Astrocyte (in vitro differentiated cells and primary cell): ENCODE measurements around the gene CWC27. TPM values are rescaled to one million over a fixed set of nuclear protein-coding genes. Genes with fewer than 3 reads are reported as not detected.

Source experiments
- DNase-seq: peaks from one replicate; pipeline ENCODE4 v3.0.0-alpha.2; 2010; ENCODE audit warnings: low read depth
- FAIRE-seq: peaks from 2 replicates; lab custom pipeline; 2011; peaks lifted over from hg19 to GRCh38; lab: Jason Lieb, UNC
- H2AFZ ChIP-seq: 2 replicates; pipeline ENCODE4 v1.6.0; 2012; ENCODE audit warnings: low read depth, low read length, inconsistent platforms
- H3K27ac ChIP-seq: 2 replicates; pipeline ENCODE4 v1.5.1; 2011; ENCODE audit warnings: low read depth, low read length, inconsistent platforms
- H3K27me3 ChIP-seq: 2 replicates; pipeline ENCODE4 v1.6.0; 2011; ENCODE audit warnings: low read length, inconsistent platforms; ENCODE audit not compliant: insufficient read depth
- H3K36me3 ChIP-seq: 2 replicates; pipeline ENCODE4 v1.5.1; 2011; ENCODE audit warnings: low read length, inconsistent platforms; ENCODE audit not compliant: insufficient read depth
- H3K4me1 ChIP-seq: 2 replicates; pipeline ENCODE4 v1.5.1; 2011; ENCODE audit warnings: low read length, inconsistent platforms; ENCODE audit not compliant: insufficient read depth
- H3K4me2 ChIP-seq: 2 replicates; pipeline ENCODE4 v1.6.0; 2012; ENCODE audit warnings: low read length, inconsistent platforms
- H3K4me3 ChIP-seq: 2 replicates; pipeline ENCODE4 v1.5.1; 2011; ENCODE audit warnings: low read depth, mild to moderate bottlenecking, low read length, inconsistent platforms; ENCODE audit not compliant: insufficient read depth
- H3K79me2 ChIP-seq: 2 replicates; pipeline ENCODE4 v1.6.0; 2012; ENCODE audit warnings: mild to moderate bottlenecking, low read length, inconsistent platforms; ENCODE audit not compliant: insufficient read depth
- H3K9ac ChIP-seq: 2 replicates; pipeline ENCODE4 v1.6.0; 2012; ENCODE audit warnings: mild to moderate bottlenecking, low read length, inconsistent platforms
- H3K9me3 ChIP-seq: 2 replicates; pipeline ENCODE4 v1.5.1; 2012; ENCODE audit warnings: low read depth, mild to moderate bottlenecking, low read length, inconsistent platforms; ENCODE audit not compliant: insufficient read depth
- H4K20me1 ChIP-seq: 2 replicates; pipeline ENCODE4 v1.6.0; 2012; ENCODE audit warnings: low read length, inconsistent platforms; ENCODE audit not compliant: insufficient read depth
- H3K27ac Mint-ChIP-seq: one replicate; pipeline ENCODE4 v1.8.0; 2021; ENCODE audit warnings: mild to moderate bottlenecking, mixed read lengths; ENCODE audit not compliant: unreplicated experiment
- H3K27me3 Mint-ChIP-seq: one replicate; pipeline ENCODE4 v1.8.0; 2021; ENCODE audit warnings: low read depth, mixed read lengths; ENCODE audit not compliant: unreplicated experiment
- H3K36me3 Mint-ChIP-seq: one replicate; pipeline ENCODE4 v1.8.0; 2021; ENCODE audit warnings: low read depth, mixed read lengths; ENCODE audit not compliant: unreplicated experiment
- H3K4me1 Mint-ChIP-seq: one replicate; pipeline ENCODE4 v1.8.0; 2021; ENCODE audit warnings: low read depth, mixed read lengths; ENCODE audit not compliant: unreplicated experiment
- H3K4me3 Mint-ChIP-seq: one replicate; pipeline ENCODE4 v1.8.0; 2021; ENCODE audit warnings: mild to moderate bottlenecking, moderate library complexity, mixed read lengths; ENCODE audit not compliant: unreplicated experiment
- H3K9me3 Mint-ChIP-seq: one replicate; pipeline ENCODE4 v1.8.0; 2021; ENCODE audit warnings: mild to moderate bottlenecking, mixed read lengths; ENCODE audit not compliant: unreplicated experiment
- CTCF ChIP-seq: IDR thresholded peaks from 2 replicates; pipeline ENCODE4 v1.5.1; 2011; ENCODE audit warnings: low read depth, mild to moderate bottlenecking, inconsistent platforms, low read length, moderate library complexity; ENCODE audit not compliant: insufficient read depth
- EZH2 ChIP-seq: IDR thresholded peaks from 2 replicates; pipeline ENCODE4 v1.6.1; 2012; ENCODE audit warnings: mild to moderate bottlenecking, low read length, inconsistent platforms; ENCODE audit not compliant: insufficient read depth
- total RNA-seq: library from RNA; stranded (reverse); gene quantifications from 2 replicates; pipeline ENCODE4 v1.2.1, GENCODE V29; 2021

Gene CWC27
- total RNA-seq, 1 donor from 2014 or later = 25.7 TPM

DNA sequence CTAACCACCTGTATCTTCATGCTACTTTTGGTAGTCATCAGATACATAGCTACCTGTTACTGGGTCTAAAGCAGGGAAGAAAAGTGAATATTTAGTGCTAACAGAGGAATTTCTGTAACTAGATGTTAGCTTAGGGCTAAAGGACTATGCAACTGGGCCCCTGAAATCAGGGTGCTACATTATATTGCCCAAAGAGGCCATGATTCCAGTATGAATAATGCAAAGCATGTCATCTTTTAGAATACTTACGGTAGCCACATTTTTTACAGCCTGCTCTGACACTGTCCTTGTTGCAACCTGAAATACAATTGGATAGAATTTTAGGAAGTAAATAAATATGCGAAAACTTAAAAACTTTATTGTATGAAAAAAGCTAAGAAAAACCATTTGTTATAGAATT lies 14.7 kb upstream of the CWC27 start:
- Mint-ChIP-seq H3K4me3 (no peak overlapping the region), H3K27ac (no peak overlapping the region), H3K27me3 (no peaks in the 10 kb centered on the region), H3K4me1 (no peaks in the 10 kb centered on the region), H3K36me3 (peaks cover 2% of the 10 kb centered on the region), H3K9me3 (no peaks in the 10 kb centered on the region)
- no peaks in the 10 kb centered on the region for H3K27me3 ChIP-seq
- H4K20me1 ChIP-seq = peaks cover 28% of the 10 kb centered on the region
- no peak overlapping the region for H3K4me3 ChIP-seq
- H3K36me3 ChIP-seq = peaks cover 7% of the 10 kb centered on the region
- H3K9ac ChIP-seq = no peak overlapping the region
- TF ChIP-seq CTCF = no peak
- no peak for TF ChIP-seq EZH2
- H3K27ac ChIP-seq = no peak overlapping the region
- H3K4me1 ChIP-seq = no peaks in the 10 kb centered on the region
- no peak overlapping the region for H3K4me2 ChIP-seq
- no peak for DNase-seq
- H3K9me3 ChIP-seq = no peaks in the 10 kb centered on the region
- H3K79me2 ChIP-seq = peaks cover 49% of the 10 kb centered on the region
- no peak overlapping the region for H2AFZ ChIP-seq
- no peak for FAIRE-seq

DNA sequence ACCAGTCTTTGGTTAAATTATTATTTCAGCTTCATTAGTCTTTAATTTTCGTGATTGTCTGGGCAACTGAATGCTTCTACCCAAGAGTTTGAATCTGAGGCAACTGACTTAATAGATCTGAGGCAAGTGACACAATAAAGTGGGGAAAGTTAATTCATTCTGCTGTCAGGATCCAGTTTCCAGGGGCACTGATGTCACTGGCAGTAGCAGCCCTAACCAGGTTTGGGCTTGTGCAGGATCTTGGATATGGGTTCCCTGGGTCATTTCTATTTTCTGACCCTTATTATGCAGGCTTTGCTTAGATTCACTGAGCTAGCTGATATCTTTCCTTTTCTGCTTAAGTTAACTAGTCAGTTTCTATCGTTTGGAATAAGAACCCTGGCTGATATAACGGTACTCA lies 9.8 kb upstream of the CWC27 start:
- peaks cover 94% of the 10 kb centered on the region for H3K79me2 ChIP-seq
- DNase-seq = no peak
- no peaks in the 10 kb centered on the region for H3K36me3 Mint-ChIP-seq
- H3K36me3 ChIP-seq = peaks cover 4% of the 10 kb centered on the region
- no peaks in the 10 kb centered on the region for H3K4me1 ChIP-seq
- H3K4me2 ChIP-seq = no peak overlapping the region
- H3K27me3 Mint-ChIP-seq = no peaks in the 10 kb centered on the region
- no peak overlapping the region for H2AFZ ChIP-seq
- H3K4me1 Mint-ChIP-seq = peaks cover 15% of the 10 kb centered on the region
- TF ChIP-seq CTCF = no peak
- no peak for TF ChIP-seq EZH2
- FAIRE-seq = no peak
- no peak overlapping the region for H3K4me3 Mint-ChIP-seq
- no peak overlapping the region for H3K9ac ChIP-seq
- H3K27ac ChIP-seq = no peak overlapping the region
- H4K20me1 ChIP-seq = peaks cover 49% of the 10 kb centered on the region
- H3K9me3 Mint-ChIP-seq = no peaks in the 10 kb centered on the region
- no peaks in the 10 kb centered on the region for H3K9me3 ChIP-seq
- no peak overlapping the region for H3K4me3 ChIP-seq
- H3K27me3 ChIP-seq = no peaks in the 10 kb centered on the region
- no peak overlapping the region for H3K27ac Mint-ChIP-seq

DNA sequence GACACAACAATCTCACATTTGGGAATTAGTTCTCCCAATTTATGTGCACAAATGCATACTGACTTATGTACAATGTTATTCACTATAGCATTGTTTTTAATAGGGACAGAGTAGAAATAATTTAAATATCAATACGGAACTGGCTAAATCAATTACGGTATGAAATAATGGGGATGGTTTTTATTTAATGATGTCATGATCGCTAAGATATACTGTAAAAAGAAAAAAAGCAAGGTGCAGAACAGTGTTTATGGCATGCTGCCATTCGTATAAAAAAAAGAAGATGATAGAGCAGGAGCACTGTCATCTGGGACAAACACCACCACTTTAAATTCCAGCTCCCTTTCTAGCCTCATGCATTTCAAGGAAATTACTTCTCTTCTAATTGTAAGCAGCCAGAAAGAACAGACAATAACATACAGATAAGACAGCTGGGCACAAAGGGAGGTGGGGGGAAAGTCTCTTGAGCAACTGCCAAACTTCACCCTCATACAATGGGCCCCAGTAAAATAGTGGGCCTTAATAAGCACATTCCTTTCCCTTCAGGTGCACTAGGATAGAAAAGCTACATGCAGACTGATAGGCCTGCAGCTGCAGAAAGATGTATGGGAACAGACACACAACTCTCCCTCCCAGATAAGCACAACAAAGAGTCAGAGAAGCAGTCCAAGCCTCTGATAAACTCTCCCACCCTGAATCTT lies 8.6 kb upstream of the CWC27 start:
- Histone ChIP-seq H3K9me3 (no peaks in the 10 kb centered on the region), H3K4me2 (no peak overlapping the region), H3K27me3 (no peaks in the 10 kb centered on the region), H3K4me1 (no peaks in the 10 kb centered on the region), H2AFZ (no peak overlapping the region), H3K9ac (no peak overlapping the region), H3K27ac (no peak overlapping the region), H3K36me3 (peaks cover 6% of the 10 kb centered on the region), H3K79me2 (peaks cover 94% of the 10 kb centered on the region), H3K4me3 (no peak overlapping the region), H4K20me1 (peaks cover 50% of the 10 kb centered on the region)
- Mint-ChIP-seq H3K4me1 (peaks cover 15% of the 10 kb centered on the region), H3K27me3 (no peaks in the 10 kb centered on the region), H3K4me3 (no peak overlapping the region), H3K36me3 (no peaks in the 10 kb centered on the region), H3K9me3 (no peaks in the 10 kb centered on the region), H3K27ac (no peak overlapping the region)
- DNase-seq (no peak), FAIRE-seq (no peak)
- TF ChIP-seq EZH2 (no peak), CTCF (no peak)
